Kidney glomerular epithelial cell (primary cell): ENCODE data around the gene ZSWIM7.

Experiments
- DNase-seq: peaks from one replicate; lab custom pipeline; 2025; lab: John Stamatoyannopoulos, UW

ZSWIM7 gene

DNA sequence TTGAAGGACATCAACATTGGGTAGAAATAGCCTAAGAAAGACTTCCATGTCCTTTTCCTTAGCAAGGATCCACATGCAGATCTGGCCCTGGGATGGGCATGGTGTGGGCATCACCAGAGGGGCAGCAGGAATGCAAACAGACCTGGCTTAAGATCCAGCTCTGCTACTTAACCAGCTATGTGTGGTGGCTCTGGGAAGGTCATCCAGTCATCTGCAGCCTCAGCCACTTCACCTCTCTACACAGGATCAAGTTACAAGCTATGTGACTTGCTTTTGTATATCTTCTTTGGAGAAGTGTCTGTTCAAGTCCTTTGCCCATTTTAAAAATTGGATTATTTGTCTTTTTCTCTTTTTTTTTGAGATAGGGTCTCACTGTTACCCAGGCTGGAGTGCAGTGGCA, 68.1 kb downstream of the ZSWIM7 start:
- no peak for DNase-seq

DNA sequence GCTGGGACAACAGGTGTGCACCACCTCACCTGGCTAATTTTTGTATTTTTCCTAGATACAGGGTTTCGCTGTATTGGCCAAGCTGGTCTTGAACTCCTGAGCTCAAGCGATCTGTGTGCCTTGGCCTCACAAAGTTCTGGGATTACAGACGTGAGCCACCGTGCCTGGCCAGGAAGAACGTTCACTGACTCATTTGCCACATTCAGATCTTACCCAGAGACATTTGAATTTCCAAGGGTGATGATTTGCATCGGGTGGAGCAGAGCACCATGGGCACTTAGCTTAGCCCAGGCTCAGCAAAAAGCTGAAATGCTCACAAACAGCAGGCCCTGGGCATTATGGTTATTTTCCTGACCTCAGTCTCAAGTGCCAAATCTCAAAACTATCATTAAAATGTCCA, 69.1 kb downstream of the ZSWIM7 start:
- no peak for DNase-seq

DNA sequence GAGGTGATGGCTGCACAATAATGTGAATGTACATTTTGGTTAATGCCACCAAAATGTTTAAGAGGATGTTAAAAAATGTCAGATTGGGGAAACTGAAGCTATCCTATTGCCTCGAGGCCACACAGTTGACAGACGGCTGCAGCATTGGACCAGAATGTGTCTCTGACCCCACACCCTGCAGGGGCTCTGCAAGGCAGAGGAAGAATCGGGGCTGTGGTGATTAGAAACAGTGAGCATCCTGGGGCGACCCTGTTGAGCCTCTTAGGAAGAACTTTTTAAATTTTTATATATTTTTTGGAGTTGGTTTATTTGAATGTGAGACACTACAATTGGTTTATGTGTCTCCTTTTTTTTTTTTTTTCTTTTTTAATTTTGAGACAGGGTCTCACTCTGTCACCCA, 69.6 kb downstream of the ZSWIM7 start:
- no peak for DNase-seq

DNA sequence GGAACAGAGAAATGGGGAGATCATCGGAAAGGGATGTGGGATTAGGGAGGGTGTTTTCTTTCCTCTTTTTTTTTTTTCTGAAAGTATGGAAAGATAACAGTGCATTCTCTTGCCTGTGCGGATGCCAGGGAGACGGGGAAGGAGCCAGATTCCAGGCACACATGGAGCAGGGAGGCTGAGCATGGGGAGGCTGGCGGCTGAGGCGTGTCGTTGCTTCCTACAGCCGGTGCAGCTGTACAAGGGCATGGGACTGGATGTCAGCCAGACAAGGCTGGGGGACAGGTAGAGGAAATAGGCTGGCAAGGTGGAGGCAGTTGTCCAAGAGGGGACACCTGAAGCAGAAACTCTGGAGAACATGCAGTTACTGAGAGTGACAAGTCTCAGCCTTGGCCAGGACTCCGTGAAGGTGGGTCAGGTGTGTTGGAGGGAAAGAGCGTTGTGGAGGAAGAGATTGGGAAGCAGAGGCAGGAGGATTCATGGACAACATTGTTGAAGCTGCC, 71.2 kb downstream of the ZSWIM7 start:
- DNase-seq: no peak
